SK-N-SH (cell line): ENCODE data around the gene TCOF1. TPM values are rescaled to one million over a fixed set of nuclear protein-coding genes. Genes with fewer than 3 reads are reported as not detected.

ENCODE experiments used
- CTCF ChIA-PET: fragments of 300-600, 350-600 bp; formaldehyde crosslinking; extraction: SDS; loops from one replicate; lab custom pipeline; 2021; lab: Yijun Ruan, JAX
- POLR2A ChIA-PET: fragments of 350-600 bp; sonication (Branson Sonifier 250); formaldehyde crosslinking; extraction: SDS; loops from one replicate; lab custom pipeline; 2020; ENCODE audit warnings: antibody characterized with exemption, inconsistent platforms; lab: Yijun Ruan, JAX
- DNase-seq: peaks from one replicate; pipeline ENCODE4 v3.0.0; 2012
- H2AFZ ChIP-seq: fragments of 200-600 bp; sonication (generic); 2 replicates; pipeline ENCODE4 v1.8.1; 2016; ENCODE audit warnings: antibody characterized with exemption, mild to moderate bottlenecking, low read depth
- H3F3A ChIP-seq: fragments of 200-600 bp; sonication (generic); replicated peaks from 2 replicates; pipeline ENCODE3; 2016; ENCODE audit warnings: antibody characterized with exemption, mild to moderate bottlenecking; ENCODE audit not compliant: insufficient read depth
- H3K27ac ChIP-seq, 2 experiments: fragments of 200-500 bp in 1 of 2; fragments of 200-600 bp in 1 of 2; sonication (Bioruptor generic) in 1 of 2; sonication (generic), shearing (Covaris generic) in 1 of 2; 2 replicates each; pipeline versions ENCODE4 v1.5.1 to v1.6.1; 2014 to 2016; ENCODE audit warnings: low read depth in 2 of 2, inconsistent platforms in 1 of 2, low read length in 1 of 2, mild to moderate bottlenecking in 1 of 2, mixed read lengths in 1 of 2
- H3K27me3 ChIP-seq: fragments of 200-600 bp; sonication (generic), shearing (Covaris generic); 2 replicates; pipeline ENCODE4 v1.6.1; 2016; ENCODE audit warnings: mixed run types; ENCODE audit not compliant: insufficient read depth
- H3K36me3 ChIP-seq, 2 experiments: fragments of 200-500 bp in 1 of 2; fragments of 200-600 bp in 1 of 2; sonication (Bioruptor generic) in 1 of 2; sonication (generic) in 1 of 2; replicated peaks in 1 of 2; 2 replicates each; pipeline versions ENCODE3 to v1.5.1; 2014 to 2016; ENCODE audit warnings: low read length in 1 of 2, mild to moderate bottlenecking in 1 of 2; ENCODE audit not compliant: insufficient read depth in 2 of 2, control insufficient read depth in 1 of 2
- H3K4me1 ChIP-seq, 2 experiments: fragments of 200-500 bp in 1 of 2; fragments of 200-600 bp in 1 of 2; sonication (Bioruptor generic) in 1 of 2; sonication (generic), shearing (Covaris generic) in 1 of 2; 2 replicates each; pipeline versions ENCODE4 v1.5.1 to v1.6.1; 2014 to 2016; ENCODE audit warnings: low read depth in 1 of 2, low read length in 1 of 2, mixed run types in 1 of 2; ENCODE audit not compliant: insufficient read depth in 2 of 2, control insufficient read depth in 1 of 2
- H3K4me2 ChIP-seq: fragments of 200-600 bp; sonication (generic), shearing (Covaris generic); 2 replicates; pipeline ENCODE4 v1.6.1; 2017; ENCODE audit warnings: mixed run types
- H3K4me3 ChIP-seq, 2 experiments: fragments of 200-500 bp in 1 of 2; fragments of 200-600 bp in 1 of 2; sonication (Bioruptor generic) in 1 of 2; sonication (generic), shearing (Covaris generic) in 1 of 2; 2 replicates each; pipeline versions ENCODE4 v1.5.1 to v1.8.1; 2014 to 2016; ENCODE audit warnings: low read depth in 2 of 2, inconsistent platforms in 1 of 2, low read length in 1 of 2, mild to moderate bottlenecking in 1 of 2, mixed read lengths in 1 of 2, moderate library complexity in 1 of 2
- H3K79me2 ChIP-seq: fragments of 200-600 bp; sonication (generic); 2 replicates; pipeline ENCODE4 v1.8.1; 2017; ENCODE audit warnings: mild to moderate bottlenecking; ENCODE audit not compliant: insufficient read depth
- H3K9ac ChIP-seq: fragments of 200-600 bp; sonication (generic); 2 replicates; pipeline ENCODE4 v1.6.1; 2017; ENCODE audit warnings: mixed run types
- H3K9me2 ChIP-seq: fragments of 200-600 bp; sonication (generic); 2 replicates; pipeline ENCODE4 v1.6.1; 2017; ENCODE audit warnings: mixed run types
- H3K9me3 ChIP-seq: fragments of 200-600 bp; sonication (generic); 2 replicates; pipeline ENCODE4 v1.6.1; 2017; ENCODE audit warnings: mixed run types, mild to moderate bottlenecking, moderate library complexity
- H4K20me1 ChIP-seq: fragments of 200-600 bp; sonication (generic); 2 replicates; pipeline ENCODE4 v1.6.1; 2017; ENCODE audit warnings: mild to moderate bottlenecking, mixed run types; ENCODE audit not compliant: insufficient read depth
- CHD2 ChIP-seq: fragments of 150-350 bp; IDR thresholded peaks from 2 replicates; pipeline ENCODE4 v1.6.1; 2018; ENCODE audit warnings: low read length; ENCODE audit not compliant: partially characterized antibody
- GABPA ChIP-seq: IDR thresholded peaks from 2 replicates; pipeline ENCODE4 v1.4.0; 2012; ENCODE audit warnings: low read depth, mild to moderate bottlenecking
- GATA2 ChIP-seq: sonication (generic); formaldehyde crosslinking; IDR thresholded peaks from 2 replicates; pipeline ENCODE4 v1.5.0; 2020; ENCODE audit warnings: mild to moderate bottlenecking, missing genetic modification reagents
- IRF3 ChIP-seq: fragments of 150-350 bp; IDR thresholded peaks from 2 replicates; pipeline ENCODE4 v1.6.1; 2016; ENCODE audit warnings: mild to moderate bottlenecking, low read depth, low read length
- MEF2A ChIP-seq: IDR thresholded peaks from 2 replicates; pipeline ENCODE4 v1.4.0; 2012; ENCODE audit warnings: low read depth, borderline replicate concordance
- MXI1 ChIP-seq: IDR thresholded peaks from 2 replicates; pipeline ENCODE4 v1.6.1; 2012; ENCODE audit warnings: mild to moderate bottlenecking, low read depth, low read length, improper control_type of control experiment
- NFIC ChIP-seq: IDR thresholded peaks from 2 replicates; pipeline ENCODE4 v1.4.0; 2012; ENCODE audit warnings: borderline replicate concordance
- NRF1 ChIP-seq: IDR thresholded peaks from 2 replicates; pipeline ENCODE4 v1.6.1; 2012; ENCODE audit warnings: low read depth, mild to moderate bottlenecking, low read length
- POLR2AphosphoS5 ChIP-seq: IDR thresholded peaks from 2 replicates; pipeline ENCODE4 v1.6.1; 2012; ENCODE audit warnings: low read depth, low read length
- RCOR1 ChIP-seq: fragments of 150-350 bp; IDR thresholded peaks from 2 replicates; pipeline ENCODE4 v1.6.1; 2017; ENCODE audit warnings: antibody characterized with exemption, low read length
- REST ChIP-seq: IDR thresholded peaks from 2 replicates; pipeline ENCODE4 v1.6.1; 2012; ENCODE audit warnings: mild to moderate bottlenecking, low read depth, low read length, moderate library complexity
- RXRA ChIP-seq: IDR thresholded peaks from 2 replicates; pipeline ENCODE4 v1.4.0; 2012; ENCODE audit warnings: low read depth, mild to moderate bottlenecking, borderline replicate concordance
- SIN3A ChIP-seq: IDR thresholded peaks from 2 replicates; pipeline ENCODE4 v1.6.1; 2012; ENCODE audit warnings: low read depth, mild to moderate bottlenecking, low read length, moderate library complexity, borderline replicate concordance
- SMC3 ChIP-seq: IDR thresholded peaks from 2 replicates; pipeline ENCODE4 v1.6.1; 2012; ENCODE audit warnings: low read depth, low read length, improper control_type of control experiment
- TCF12 ChIP-seq: IDR thresholded peaks from 2 replicates; pipeline ENCODE4 v1.4.0; 2012
- YY1 ChIP-seq: IDR thresholded peaks from 2 replicates; pipeline ENCODE4 v1.4.0; 2012; ENCODE audit warnings: low read depth, mild to moderate bottlenecking
- WGBS: methylation state at CpG from one replicate; pipeline ENCODE4 v1.1.6; 2017; ENCODE audit warnings: low lambda C conversion rate; 5-methylcytosine and 5-hydroxymethylcytosine counted together
- polyA plus RNA-seq, 3 experiments: library from polyadenylated mRNA; depleted of rRNA; stranded (reverse); fragments of >200 nt; gene quantifications; 2 replicates each; pipeline ENCODE4 v1.2.3, GENCODE V29; 2012
- TF ChIP-seq, protein P1 (sequence below): IDR thresholded peaks from 2 replicates; pipeline ENCODE4 v1.4.0; 2012; ENCODE audit warnings: low read depth
- TF ChIP-seq, protein P2 (sequence below): IDR thresholded peaks from 2 replicates; pipeline ENCODE4 v1.4.0; 2012; ENCODE audit warnings: low read depth, borderline replicate concordance
- TF ChIP-seq, protein P3 (sequence below): fragments of 200-600 bp; sonication (generic); IDR thresholded peaks from 2 replicates; pipeline ENCODE4 v1.6.1; 2017; ENCODE audit warnings: antibody characterized with exemption, mild to moderate bottlenecking, moderate library complexity

TCOF1 gene
- polyA plus RNA-seq, 1 of the 3 experiments (the other 2 are of a cell fraction): 33.0 TPM

DNA sequence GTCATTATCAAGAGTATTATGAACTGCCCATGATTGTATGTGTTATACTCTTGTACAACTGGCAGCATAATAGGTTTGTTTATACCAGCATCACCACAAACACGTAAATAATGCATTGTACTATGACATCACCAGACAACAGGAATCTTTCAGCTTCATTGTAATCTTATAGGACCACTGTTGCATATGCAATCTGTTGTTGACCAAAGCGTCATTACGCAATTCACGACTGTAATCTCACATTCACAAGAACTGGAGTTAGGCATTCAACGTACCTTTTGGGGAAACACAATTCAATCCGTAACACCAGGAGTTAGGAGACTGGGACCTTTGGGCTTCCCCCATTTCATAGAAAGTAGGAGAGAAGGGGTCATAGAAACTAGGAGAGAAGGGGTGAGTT lies 34.4 kb upstream of the TCOF1 start:
- CTCF ChIA-PET: no interaction called here
- Histone ChIP-seq H3K9ac (no peak overlapping the region), H3K79me2 (no peaks in the 10 kb centered on the region), H3F3A (peaks cover 15% of the 10 kb centered on the region), H3K27ac (no peak overlapping the region), H3K4me1 (peaks cover 15 to 20% of the 10 kb centered on the region in 2 experiments; a peak in 3 of 4 replicates), H4K20me1 (no peaks in the 10 kb centered on the region), H2AFZ (no peak overlapping the region), H3K4me2 (no peak overlapping the region), H3K27me3 (no peaks in the 10 kb centered on the region), H3K9me2 (no peaks in the 10 kb centered on the region), H3K36me3 (no peaks in the 10 kb centered on the region), H3K4me3 (no peak overlapping the region), H3K9me3 (no peaks in the 10 kb centered on the region)
- DNase-seq: no peak
- POLR2A ChIA-PET: no interaction called here
- TF ChIP-seq, protein P1, sequence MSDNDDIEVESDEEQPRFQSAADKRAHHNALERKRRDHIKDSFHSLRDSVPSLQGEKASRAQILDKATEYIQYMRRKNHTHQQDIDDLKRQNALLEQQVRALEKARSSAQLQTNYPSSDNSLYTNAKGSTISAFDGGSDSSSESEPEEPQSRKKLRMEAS: no peak
- TF ChIP-seq CHD2 (no peak), NRF1 (no peak), REST (no peak), SMC3 (no peak), IRF3 (no peak), POLR2AphosphoS5 (no peak), MEF2A (no peak), GATA2 (CRISPR knock-in tag) (no peak), TCF12 (no peak), RCOR1 (no peak), MXI1 (no peak), NFIC (no peak), GABPA (no peak), RXRA (no peak), SIN3A (no peak), YY1 (no peak)
- TF ChIP-seq, protein P2, sequence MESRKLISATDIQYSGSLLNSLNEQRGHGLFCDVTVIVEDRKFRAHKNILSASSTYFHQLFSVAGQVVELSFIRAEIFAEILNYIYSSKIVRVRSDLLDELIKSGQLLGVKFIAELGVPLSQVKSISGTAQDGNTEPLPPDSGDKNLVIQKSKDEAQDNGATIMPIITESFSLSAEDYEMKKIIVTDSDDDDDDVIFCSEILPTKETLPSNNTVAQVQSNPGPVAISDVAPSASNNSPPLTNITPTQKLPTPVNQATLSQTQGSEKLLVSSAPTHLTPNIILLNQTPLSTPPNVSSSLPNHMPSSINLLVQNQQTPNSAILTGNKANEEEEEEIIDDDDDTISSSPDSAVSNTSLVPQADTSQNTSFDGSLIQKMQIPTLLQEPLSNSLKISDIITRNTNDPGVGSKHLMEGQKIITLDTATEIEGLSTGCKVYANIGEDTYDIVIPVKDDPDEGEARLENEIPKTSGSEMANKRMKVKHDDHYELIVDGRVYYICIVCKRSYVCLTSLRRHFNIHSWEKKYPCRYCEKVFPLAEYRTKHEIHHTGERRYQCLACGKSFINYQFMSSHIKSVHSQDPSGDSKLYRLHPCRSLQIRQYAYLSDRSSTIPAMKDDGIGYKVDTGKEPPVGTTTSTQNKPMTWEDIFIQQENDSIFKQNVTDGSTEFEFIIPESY: no peak
- TF ChIP-seq, protein P3, sequence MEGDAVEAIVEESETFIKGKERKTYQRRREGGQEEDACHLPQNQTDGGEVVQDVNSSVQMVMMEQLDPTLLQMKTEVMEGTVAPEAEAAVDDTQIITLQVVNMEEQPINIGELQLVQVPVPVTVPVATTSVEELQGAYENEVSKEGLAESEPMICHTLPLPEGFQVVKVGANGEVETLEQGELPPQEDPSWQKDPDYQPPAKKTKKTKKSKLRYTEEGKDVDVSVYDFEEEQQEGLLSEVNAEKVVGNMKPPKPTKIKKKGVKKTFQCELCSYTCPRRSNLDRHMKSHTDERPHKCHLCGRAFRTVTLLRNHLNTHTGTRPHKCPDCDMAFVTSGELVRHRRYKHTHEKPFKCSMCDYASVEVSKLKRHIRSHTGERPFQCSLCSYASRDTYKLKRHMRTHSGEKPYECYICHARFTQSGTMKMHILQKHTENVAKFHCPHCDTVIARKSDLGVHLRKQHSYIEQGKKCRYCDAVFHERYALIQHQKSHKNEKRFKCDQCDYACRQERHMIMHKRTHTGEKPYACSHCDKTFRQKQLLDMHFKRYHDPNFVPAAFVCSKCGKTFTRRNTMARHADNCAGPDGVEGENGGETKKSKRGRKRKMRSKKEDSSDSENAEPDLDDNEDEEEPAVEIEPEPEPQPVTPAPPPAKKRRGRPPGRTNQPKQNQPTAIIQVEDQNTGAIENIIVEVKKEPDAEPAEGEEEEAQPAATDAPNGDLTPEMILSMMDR: no peak
- 95% methylated on average over 6 of the region's 6 CpGs for WGBS
